ENCODE measurements around the gene MLXIP. TPM values are rescaled to one million over a fixed set of nuclear protein-coding genes. Genes with fewer than 3 reads are reported as not detected.

The MLXIP gene
- total RNA-seq, 1 experiment from 2014 or later: 32.4 TPM

DNA sequence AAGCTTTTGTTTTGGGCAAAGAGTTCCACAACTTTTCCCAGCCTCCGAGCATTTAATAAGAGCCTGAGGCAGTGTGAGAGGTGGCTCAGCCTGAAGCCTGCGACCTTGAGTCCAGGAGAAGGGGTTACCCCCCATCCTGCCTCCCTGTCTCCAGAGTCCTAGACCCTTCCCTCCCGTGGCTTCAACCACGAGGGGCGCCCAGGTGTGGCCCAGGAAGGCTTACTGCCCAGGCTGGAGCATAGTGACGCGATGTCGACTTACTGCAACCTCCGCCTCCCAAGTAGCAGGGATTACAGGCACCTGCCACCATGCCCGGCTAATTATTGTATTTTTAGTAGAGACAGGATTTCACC lies 105.0 kb downstream of the MLXIP start:
- H4K20me1 ChIP-seq (ENCODE audit: control insufficient read depth, insufficient read depth, insufficient read length): peaks cover 1% of the 10 kb centered on the region
- H2BK5ac ChIP-seq (ENCODE audit: insufficient read length, low read length): no peak overlapping the region
- H2AK5ac ChIP-seq (ENCODE audit: insufficient read length, low read length): no peak overlapping the region
- Mint-ChIP-seq H3K27ac (no peak overlapping the region), H3K27me3 (ENCODE audit: low read depth) (peaks cover 29% of the 10 kb centered on the region), H3K36me3 (ENCODE audit: insufficient read depth in 1 of 3, low read depth in 3 of 3) (no peaks in the 10 kb centered on the region; a peak in 2 of 7 replicates), H3K4me1 (peaks cover 3 to 8% of the 10 kb centered on the region in 2 experiments; a peak in 2 of 4 replicates), H3K9me3 (no peaks in the 10 kb centered on the region; a peak in 1 of 5 replicates), H3K4me3 (peak overlapping the region; percentile 66 to 78)
- H2AFZ ChIP-seq (ENCODE audit: low read length): no peak overlapping the region
- no peak overlapping the region for H3K18ac ChIP-seq (ENCODE audit: insufficient read length, low read depth, low read length)
- no peak overlapping the region for H3K23ac ChIP-seq (ENCODE audit: insufficient read length, low read depth, low read length)
- no peaks in the 10 kb centered on the region for H3K79me1 ChIP-seq (ENCODE audit: insufficient read depth, low read depth, low read length, poor library complexity, severe bottlenecking)
- no peak overlapping the region for H3K14ac ChIP-seq (ENCODE audit: insufficient read depth, low read length)
- H4K8ac ChIP-seq (replicated peaks; ENCODE audit: insufficient read length, low read depth, low read length): no peak overlapping the region
- no peak overlapping the region for H3K9ac ChIP-seq (ENCODE audit: extremely low read depth, insufficient read length, low read length)
- H3K4me1 ChIP-seq (ENCODE audit: insufficient read depth, low read length): no peaks in the 10 kb centered on the region
- H3K23me2 ChIP-seq (ENCODE audit: insufficient read length, low read depth, low read length, poor library complexity, severe bottlenecking): no peaks in the 10 kb centered on the region
- DNase-seq: no peak
- H3K79me2 ChIP-seq (ENCODE audit: insufficient read depth, low read length): no peaks in the 10 kb centered on the region
- no CpG with 5 or more reads among the region's 10 CpGs for WGBS (ENCODE audit: extremely low coverage, insufficient read length, low lambda C conversion rate)
- H2BK120ac ChIP-seq (ENCODE audit: low read depth, low read length, poor library complexity, severe bottlenecking): no peak overlapping the region
- no peak overlapping the region for H2BK15ac ChIP-seq (ENCODE audit: low read depth, low read length)
- no peak overlapping the region for H3K4ac ChIP-seq (ENCODE audit: low read depth, low read length)
- no peak overlapping the region for H3K27ac ChIP-seq (ENCODE audit: insufficient read length, low read depth, low read length)
- no peak overlapping the region for H4K91ac ChIP-seq (ENCODE audit: insufficient read length, low read depth, low read length)
- H3T11ph ChIP-seq (ENCODE audit: low read length): no peak overlapping the region
- no peaks in the 10 kb centered on the region for H3K27me3 ChIP-seq (ENCODE audit: insufficient read depth, low read length)
- no peak overlapping the region for H4K5ac ChIP-seq (ENCODE audit: insufficient read length, low read depth, low read length)
- no peaks in the 10 kb centered on the region for H3K9me3 ChIP-seq (ENCODE audit: control insufficient read depth, low read depth, low read length)
- H2BK20ac ChIP-seq (ENCODE audit: low read depth, low read length, poor library complexity, severe bottlenecking): no peak overlapping the region
- TF ChIP-seq, protein P1, sequence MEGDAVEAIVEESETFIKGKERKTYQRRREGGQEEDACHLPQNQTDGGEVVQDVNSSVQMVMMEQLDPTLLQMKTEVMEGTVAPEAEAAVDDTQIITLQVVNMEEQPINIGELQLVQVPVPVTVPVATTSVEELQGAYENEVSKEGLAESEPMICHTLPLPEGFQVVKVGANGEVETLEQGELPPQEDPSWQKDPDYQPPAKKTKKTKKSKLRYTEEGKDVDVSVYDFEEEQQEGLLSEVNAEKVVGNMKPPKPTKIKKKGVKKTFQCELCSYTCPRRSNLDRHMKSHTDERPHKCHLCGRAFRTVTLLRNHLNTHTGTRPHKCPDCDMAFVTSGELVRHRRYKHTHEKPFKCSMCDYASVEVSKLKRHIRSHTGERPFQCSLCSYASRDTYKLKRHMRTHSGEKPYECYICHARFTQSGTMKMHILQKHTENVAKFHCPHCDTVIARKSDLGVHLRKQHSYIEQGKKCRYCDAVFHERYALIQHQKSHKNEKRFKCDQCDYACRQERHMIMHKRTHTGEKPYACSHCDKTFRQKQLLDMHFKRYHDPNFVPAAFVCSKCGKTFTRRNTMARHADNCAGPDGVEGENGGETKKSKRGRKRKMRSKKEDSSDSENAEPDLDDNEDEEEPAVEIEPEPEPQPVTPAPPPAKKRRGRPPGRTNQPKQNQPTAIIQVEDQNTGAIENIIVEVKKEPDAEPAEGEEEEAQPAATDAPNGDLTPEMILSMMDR (conservative IDR thresholded peaks at IDR 0.05): no peak
- H3K4me2 ChIP-seq (ENCODE audit: insufficient read depth, insufficient read length, low read length): peak overlapping the region; percentile 28
- H2BK12ac ChIP-seq (ENCODE audit: insufficient read length, low read depth, low read length): no peak overlapping the region
- no peak overlapping the region for H3K56ac ChIP-seq (ENCODE audit: insufficient read length, low read depth, low read length)

Data from H9 (cell line).